ENCODE data around the gene NBAS. TPM values are rescaled to one million over a fixed set of nuclear protein-coding genes. Genes with fewer than 3 reads are reported as not detected.
"Not testable (repeated sequence)": the region's sequence is repeated elsewhere in the genome, so short reads cannot be mapped to it uniquely, and the experiment has no call there.

Gene NBAS
- total RNA-seq, 1 experiment from 2014 or later = 46.4 TPM

DNA sequence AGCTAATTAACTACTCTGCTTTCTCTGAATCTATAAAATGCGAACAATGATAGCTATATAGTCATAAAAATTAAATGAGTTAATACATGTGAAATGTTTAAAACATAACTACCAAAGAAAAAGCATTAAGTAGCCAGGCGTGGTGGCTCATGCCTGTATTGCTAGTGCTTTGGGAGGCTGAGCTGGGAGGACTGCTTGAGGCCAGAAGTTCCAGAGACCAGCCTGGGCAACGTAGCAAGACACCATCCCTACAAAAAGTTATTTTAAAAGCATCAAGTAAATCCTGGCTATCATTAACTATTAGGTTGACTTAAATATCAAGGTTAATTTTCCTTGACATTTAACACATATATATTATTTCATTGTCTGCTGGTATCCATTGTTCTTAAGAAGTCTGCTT lies 152.4 kb downstream of the NBAS start:
- H3K9me3 Mint-ChIP-seq (ENCODE audit: unreplicated experiment) = no peaks in the 10 kb centered on the region
- no peak for DNase-seq (ENCODE audit: unreplicated experiment)
- no peaks in the 10 kb centered on the region for H3K27me3 Mint-ChIP-seq (ENCODE audit: insufficient read depth, unreplicated experiment)
- H3K4me3 Mint-ChIP-seq (ENCODE audit: unreplicated experiment) = no peak overlapping the region
- peaks cover 5% of the 10 kb centered on the region for H3K36me3 Mint-ChIP-seq (ENCODE audit: insufficient read depth, unreplicated experiment)
- H3K27ac Mint-ChIP-seq (ENCODE audit: low read depth, unreplicated experiment) = no peak overlapping the region
- H3K4me1 Mint-ChIP-seq (ENCODE audit: insufficient read depth, unreplicated experiment) = no peaks in the 10 kb centered on the region
- intact Hi-C loops (cut with micrococcal nuclease) = no loop called here
- no TSS peak for BruUV-seq (replicated peaks)
- TF ChIP-seq, protein P1, sequence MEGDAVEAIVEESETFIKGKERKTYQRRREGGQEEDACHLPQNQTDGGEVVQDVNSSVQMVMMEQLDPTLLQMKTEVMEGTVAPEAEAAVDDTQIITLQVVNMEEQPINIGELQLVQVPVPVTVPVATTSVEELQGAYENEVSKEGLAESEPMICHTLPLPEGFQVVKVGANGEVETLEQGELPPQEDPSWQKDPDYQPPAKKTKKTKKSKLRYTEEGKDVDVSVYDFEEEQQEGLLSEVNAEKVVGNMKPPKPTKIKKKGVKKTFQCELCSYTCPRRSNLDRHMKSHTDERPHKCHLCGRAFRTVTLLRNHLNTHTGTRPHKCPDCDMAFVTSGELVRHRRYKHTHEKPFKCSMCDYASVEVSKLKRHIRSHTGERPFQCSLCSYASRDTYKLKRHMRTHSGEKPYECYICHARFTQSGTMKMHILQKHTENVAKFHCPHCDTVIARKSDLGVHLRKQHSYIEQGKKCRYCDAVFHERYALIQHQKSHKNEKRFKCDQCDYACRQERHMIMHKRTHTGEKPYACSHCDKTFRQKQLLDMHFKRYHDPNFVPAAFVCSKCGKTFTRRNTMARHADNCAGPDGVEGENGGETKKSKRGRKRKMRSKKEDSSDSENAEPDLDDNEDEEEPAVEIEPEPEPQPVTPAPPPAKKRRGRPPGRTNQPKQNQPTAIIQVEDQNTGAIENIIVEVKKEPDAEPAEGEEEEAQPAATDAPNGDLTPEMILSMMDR (IDR thresholded peaks at IDR 0.05; ENCODE audit: unreplicated experiment) = no peak
- ChIA-PET POLR2A (no interaction called here), CTCF (no interaction called here)

DNA sequence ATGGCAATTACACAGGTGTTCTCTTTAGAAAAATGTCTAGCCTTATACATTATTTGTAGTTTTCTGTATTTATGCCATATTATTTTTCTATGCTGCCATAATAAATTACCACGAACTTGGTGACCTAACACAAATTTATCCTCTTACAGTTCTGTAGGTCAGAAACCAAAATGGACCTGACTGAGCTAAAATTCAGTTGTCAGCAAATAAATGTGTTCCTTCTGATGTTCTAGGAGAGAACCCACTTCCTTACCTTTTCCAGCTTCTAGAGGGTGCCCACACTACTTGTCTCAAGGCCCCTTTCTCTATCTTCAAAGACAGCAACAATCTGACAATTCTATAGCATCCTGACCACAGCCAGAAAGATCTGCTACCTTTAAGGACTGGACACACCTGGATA lies 153.5 kb downstream of the NBAS start:
- Mint-ChIP-seq H3K9me3 (ENCODE audit: unreplicated experiment) (no peaks in the 10 kb centered on the region), H3K27ac (ENCODE audit: low read depth, unreplicated experiment) (no peak overlapping the region), H3K36me3 (ENCODE audit: insufficient read depth, unreplicated experiment) (peaks cover 5% of the 10 kb centered on the region), H3K4me3 (ENCODE audit: unreplicated experiment) (no peak overlapping the region), H3K4me1 (ENCODE audit: insufficient read depth, unreplicated experiment) (no peaks in the 10 kb centered on the region), H3K27me3 (ENCODE audit: insufficient read depth, unreplicated experiment) (no peaks in the 10 kb centered on the region)
- intact Hi-C loops (cut with micrococcal nuclease) = no loop called here
- DNase-seq (ENCODE audit: unreplicated experiment) = no peak
- ChIA-PET POLR2A (no interaction called here), CTCF (no interaction called here)
- TF ChIP-seq, protein P1 (IDR thresholded peaks at IDR 0.05; ENCODE audit: unreplicated experiment) = no peak
- no TSS peak for BruUV-seq (replicated peaks)

DNA sequence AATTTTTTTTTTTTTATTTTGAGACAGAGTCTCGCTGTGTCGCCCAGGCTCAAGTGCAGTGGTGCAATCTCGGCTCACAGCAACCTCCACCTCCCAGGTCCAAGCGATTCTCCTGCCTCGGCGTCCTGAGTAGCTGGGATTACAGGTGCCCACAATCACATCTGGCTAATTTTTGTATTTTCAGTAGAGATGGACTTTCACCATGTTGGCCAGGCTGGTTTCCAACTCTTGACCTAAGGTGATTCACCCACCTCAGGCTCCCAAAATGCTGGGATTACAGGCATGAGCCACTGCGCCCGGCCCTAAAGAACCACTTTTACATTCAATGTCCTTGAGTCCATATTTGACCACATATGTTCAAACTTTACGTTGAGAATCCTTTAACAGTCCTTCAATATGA lies 156.6 kb downstream of the NBAS start:
- H3K4me1 Mint-ChIP-seq (ENCODE audit: insufficient read depth, unreplicated experiment); CTCF ChIA-PET; H3K9me3 Mint-ChIP-seq (ENCODE audit: unreplicated experiment); H3K4me3 Mint-ChIP-seq (ENCODE audit: unreplicated experiment); H3K36me3 Mint-ChIP-seq (ENCODE audit: insufficient read depth, unreplicated experiment); DNase-seq (ENCODE audit: unreplicated experiment); POLR2A ChIA-PET; H3K27ac Mint-ChIP-seq (ENCODE audit: low read depth, unreplicated experiment); BruUV-seq (replicated peaks); H3K27me3 Mint-ChIP-seq (ENCODE audit: insufficient read depth, unreplicated experiment); intact Hi-C loops (cut with micrococcal nuclease): not testable (repeated sequence)

DNA sequence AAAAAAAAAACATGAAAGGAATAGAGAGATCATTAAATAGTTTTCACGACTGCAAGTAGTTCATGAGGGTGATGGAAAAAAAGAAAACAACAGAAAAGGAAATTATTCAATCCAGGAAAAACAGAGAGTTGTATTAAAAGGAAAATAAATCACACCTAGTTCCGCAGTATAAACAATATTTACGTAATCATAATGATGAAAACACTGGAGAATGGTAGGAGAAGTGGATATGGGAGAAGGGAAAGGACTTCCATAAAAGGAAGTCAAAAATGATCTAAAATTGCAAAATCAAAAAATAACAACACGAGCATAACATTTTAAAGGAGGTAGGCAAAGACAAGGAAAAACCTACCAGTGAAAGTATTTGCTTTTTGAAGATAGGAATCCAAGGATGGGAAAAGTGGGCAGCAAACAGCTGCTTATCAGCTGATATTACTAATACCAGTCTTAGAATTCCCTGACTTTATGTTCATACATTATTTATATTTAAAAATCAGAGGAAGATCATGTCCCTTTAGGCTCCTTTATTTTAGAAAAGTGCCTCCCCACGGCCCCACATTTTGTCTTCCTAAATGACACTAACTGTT lies 160.8 kb downstream of the NBAS start:
- H3K9me3 Mint-ChIP-seq (ENCODE audit: unreplicated experiment) = no peaks in the 10 kb centered on the region
- H3K4me3 Mint-ChIP-seq (ENCODE audit: unreplicated experiment) = no peak overlapping the region
- H3K27ac Mint-ChIP-seq (ENCODE audit: low read depth, unreplicated experiment) = no peak overlapping the region
- H3K4me1 Mint-ChIP-seq (ENCODE audit: insufficient read depth, unreplicated experiment) = no peaks in the 10 kb centered on the region
- BruUV-seq (replicated peaks) = no TSS peak
- no peaks in the 10 kb centered on the region for H3K27me3 Mint-ChIP-seq (ENCODE audit: insufficient read depth, unreplicated experiment)
- no peak for DNase-seq (ENCODE audit: unreplicated experiment)
- POLR2A ChIA-PET = no interaction called here
- CTCF ChIA-PET = no interaction called here
- TF ChIP-seq, protein P1 (IDR thresholded peaks at IDR 0.05; ENCODE audit: unreplicated experiment) = no peak
- H3K36me3 Mint-ChIP-seq (ENCODE audit: insufficient read depth, unreplicated experiment) = peaks cover 6% of the 10 kb centered on the region
- intact Hi-C loops (cut with micrococcal nuclease) = no loop called here

DNA sequence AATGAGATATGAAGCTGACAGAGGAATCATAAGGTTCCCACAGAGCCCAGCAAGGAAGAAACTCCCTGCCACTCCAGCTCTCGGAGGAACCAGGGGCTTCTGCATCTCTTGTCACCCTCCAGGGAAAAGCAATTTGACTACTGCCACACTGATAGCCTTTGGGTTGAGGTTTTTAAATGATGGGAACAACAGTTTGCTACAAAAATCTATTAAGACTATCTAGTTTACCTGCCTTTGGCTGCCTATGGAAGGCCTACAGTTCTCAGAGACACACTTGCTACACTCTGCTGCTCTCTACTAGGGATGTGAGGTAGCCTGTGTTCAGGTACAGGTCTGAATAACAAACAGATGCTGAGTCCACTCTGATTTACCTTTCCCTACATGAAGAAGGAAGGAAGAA lies 161.9 kb downstream of the NBAS start:
- no peaks in the 10 kb centered on the region for H3K27me3 Mint-ChIP-seq (ENCODE audit: insufficient read depth, unreplicated experiment)
- POLR2A ChIA-PET = no interaction called here
- H3K4me3 Mint-ChIP-seq (ENCODE audit: unreplicated experiment) = no peak overlapping the region
- intact Hi-C loops (cut with micrococcal nuclease) = no loop called here
- H3K36me3 Mint-ChIP-seq (ENCODE audit: insufficient read depth, unreplicated experiment) = peaks cover 6% of the 10 kb centered on the region
- no peaks in the 10 kb centered on the region for H3K9me3 Mint-ChIP-seq (ENCODE audit: unreplicated experiment)
- no peak overlapping the region for H3K27ac Mint-ChIP-seq (ENCODE audit: low read depth, unreplicated experiment)
- TF ChIP-seq, protein P1 (IDR thresholded peaks at IDR 0.05; ENCODE audit: unreplicated experiment) = no peak
- H3K4me1 Mint-ChIP-seq (ENCODE audit: insufficient read depth, unreplicated experiment) = no peaks in the 10 kb centered on the region
- no peak for DNase-seq (ENCODE audit: unreplicated experiment)
- CTCF ChIA-PET = no interaction called here
- no TSS peak for BruUV-seq (replicated peaks)

Measured in MCF 10A (cell line).